ENCODE results near the gene IL17RA.

IL17RA gene

GRCh38 chr22:17161991-17162390 is 77.2 kb downstream of the IL17RA start:
- no peak overlapping the region for H3K27ac ChIP-seq (ENCODE audit: low read depth, low read length)

DNA sequence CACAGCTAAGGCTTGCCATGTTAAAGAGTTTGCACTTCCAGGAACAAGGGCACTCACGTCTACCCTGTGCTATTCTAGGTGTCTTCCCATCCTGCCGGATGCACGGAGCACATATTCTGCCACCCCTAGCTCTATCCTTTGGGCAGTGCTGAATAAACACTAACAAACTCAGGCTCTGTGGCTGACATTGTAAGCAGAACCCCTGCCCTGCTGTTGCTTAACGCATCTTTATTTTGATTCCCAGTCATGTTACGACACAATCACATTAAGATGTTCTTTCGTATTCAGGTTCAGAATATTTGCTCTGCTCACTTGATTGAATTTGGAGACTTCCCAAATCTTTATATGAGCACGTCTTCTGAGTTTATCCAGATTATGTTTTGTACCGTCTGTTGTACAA is 77.9 kb downstream of the IL17RA start:
- Histone ChIP-seq H3F3A (ENCODE audit: insufficient read depth) (no peaks in the 10 kb centered on the region), H3K4me2 (ENCODE audit: low read depth, low read length, poor library complexity, severe bottlenecking) (no peak overlapping the region), H2AFZ (ENCODE audit: low read depth, low read length, severe bottlenecking) (no peak overlapping the region), H3K9me3 (ENCODE audit: insufficient read depth, low read length) (no peaks in the 10 kb centered on the region), H4K20me1 (ENCODE audit: low read depth, low read length) (no peaks in the 10 kb centered on the region), H3K36me3 (ENCODE audit: low read length) (no peaks in the 10 kb centered on the region), H3K27ac (ENCODE audit: low read depth, low read length) (no peak overlapping the region), H3K9ac (ENCODE audit: low read length) (no peak overlapping the region), H3K27me3 (ENCODE audit: low read length) (no peaks in the 10 kb centered on the region), H3K9me2 (replicated peaks; ENCODE audit: insufficient read depth, low read length) (no peaks in the 10 kb centered on the region), H3K4me3 (ENCODE audit: insufficient read depth, low read length, poor library complexity, severe bottlenecking) (no peak overlapping the region), H3K79me2 (ENCODE audit: insufficient read depth, low read length) (peaks cover 10% of the 10 kb centered on the region)
- no peak for TF ChIP-seq EZH2phosphoT487 (conservative IDR thresholded peaks at IDR 0.05; ENCODE audit: low read length)
- TF ChIP-seq CTCF (IDR thresholded peaks at IDR 0.05; ENCODE audit: insufficient read depth, low read length, poor library complexity, severe bottlenecking): no peak

More at GRCh38 chr22:17161991-17162390, 77.2 kb downstream of the IL17RA start:
- Histone ChIP-seq H3K27me3 (ENCODE audit: low read length) (no peaks in the 10 kb centered on the region), H3K9me2 (replicated peaks; ENCODE audit: insufficient read depth, low read length) (no peaks in the 10 kb centered on the region), H3K4me3 (ENCODE audit: insufficient read depth, low read length, poor library complexity, severe bottlenecking) (no peak overlapping the region), H3F3A (ENCODE audit: insufficient read depth) (no peaks in the 10 kb centered on the region), H3K79me2 (ENCODE audit: insufficient read depth, low read length) (peaks cover 16% of the 10 kb centered on the region), H2AFZ (ENCODE audit: low read depth, low read length, severe bottlenecking) (no peak overlapping the region), H3K9me3 (ENCODE audit: insufficient read depth, low read length) (no peaks in the 10 kb centered on the region), H4K20me1 (ENCODE audit: low read depth, low read length) (no peaks in the 10 kb centered on the region), H3K4me2 (ENCODE audit: low read depth, low read length, poor library complexity, severe bottlenecking) (no peak overlapping the region), H3K36me3 (ENCODE audit: low read length) (no peaks in the 10 kb centered on the region), H3K9ac (ENCODE audit: low read length) (no peak overlapping the region)
- TF ChIP-seq CTCF (IDR thresholded peaks at IDR 0.05; ENCODE audit: insufficient read depth, low read length, poor library complexity, severe bottlenecking) (no peak), EZH2phosphoT487 (conservative IDR thresholded peaks at IDR 0.05; ENCODE audit: low read length) (no peak)

- no peak for TF ChIP-seq CTCF (IDR thresholded peaks at IDR 0.05; ENCODE audit: insufficient read depth, low read length, poor library complexity, severe bottlenecking)
- no peak for TF ChIP-seq EZH2phosphoT487 (conservative IDR thresholded peaks at IDR 0.05; ENCODE audit: low read length)
- Histone ChIP-seq H4K20me1 (ENCODE audit: low read depth, low read length) (no peaks in the 10 kb centered on the region), H3K9me3 (ENCODE audit: insufficient read depth, low read length) (no peaks in the 10 kb centered on the region), H3K4me3 (ENCODE audit: insufficient read depth, low read length, poor library complexity, severe bottlenecking) (no peak overlapping the region), H3K27ac (ENCODE audit: low read depth, low read length) (no peak overlapping the region), H3K27me3 (ENCODE audit: low read length) (no peaks in the 10 kb centered on the region), H3K9ac (ENCODE audit: low read length) (no peak overlapping the region), H3K79me2 (ENCODE audit: insufficient read depth, low read length) (no peaks in the 10 kb centered on the region), H3F3A (ENCODE audit: insufficient read depth) (no peaks in the 10 kb centered on the region), H3K4me2 (ENCODE audit: low read depth, low read length, poor library complexity, severe bottlenecking) (no peak overlapping the region), H3K36me3 (ENCODE audit: low read length) (no peaks in the 10 kb centered on the region), H2AFZ (ENCODE audit: low read depth, low read length, severe bottlenecking) (no peak overlapping the region), H3K9me2 (replicated peaks; ENCODE audit: insufficient read depth, low read length) (no peaks in the 10 kb centered on the region)
Measured at GRCh38 chr22:17164392-17165024, 79.7 kb downstream of the IL17RA start.
